Activated CD8-positive, alpha-beta T cell treated with anti-CD3 and anti-CD28 coated beads for 36 hours (primary cell): ENCODE measurements around the gene KCP. TPM values are rescaled to one million over a fixed set of nuclear protein-coding genes. Genes with fewer than 3 reads are reported as not detected.

ENCODE experiments used
- ATAC-seq: fragments of 200-7000 bp; cut with Tn5 transposase; one replicate; pipeline ENCODE4 v1.10.0; 2021; ENCODE audit warnings: mild to moderate bottlenecking, moderate library complexity
- CTCF ChIA-PET: fragments of 350-600 bp; sonication (Branson Sonifier 250); formaldehyde crosslinking; loops from one replicate; lab custom pipeline; 2021; ENCODE audit warnings: antibody characterized with exemption; lab: Charles Lee
- POLR2A ChIA-PET: fragments of 350-600 bp; sonication (Branson Sonifier 250); formaldehyde crosslinking; loops from one replicate; lab custom pipeline; 2021; ENCODE audit warnings: antibody characterized with exemption; lab: Charles Lee
- DNase-seq: peaks from one replicate; pipeline ENCODE4 v3.0.0-alpha.2; 2020
- H3K27ac Mint-ChIP-seq: one replicate; pipeline ENCODE4 v1.8.0; 2021; ENCODE audit warnings: mild to moderate bottlenecking, mixed read lengths
- H3K27me3 Mint-ChIP-seq: one replicate; pipeline ENCODE4 v1.8.0; 2021; ENCODE audit warnings: mixed read lengths
- H3K36me3 Mint-ChIP-seq: one replicate; pipeline ENCODE4 v1.8.0; 2021; ENCODE audit warnings: low read depth, mixed read lengths
- H3K4me1 Mint-ChIP-seq: one replicate; pipeline ENCODE4 v1.8.0; 2021; ENCODE audit warnings: low read depth, mixed read lengths
- H3K4me3 Mint-ChIP-seq: one replicate; pipeline ENCODE4 v1.8.0; 2021; ENCODE audit warnings: mild to moderate bottlenecking, moderate library complexity, mixed read lengths
- H3K9me3 Mint-ChIP-seq: one replicate; pipeline ENCODE4 v1.8.0; 2021; ENCODE audit warnings: mixed read lengths
- CTCF ChIP-seq: fragments of 200-600 bp; IDR thresholded peaks from one replicate; pipeline ENCODE4 v1.8.0; 2022; ENCODE audit warnings: antibody characterized with exemption, mild to moderate bottlenecking
- intact Hi-C: fragments of 100-400 bp; cut with micrococcal nuclease; formaldehyde crosslinking; loops from one replicate; pipeline ENCODE4 v1.10.0; 2022
- total RNA-seq, 2 experiments: library from RNA; stranded (reverse); gene quantifications; one replicate each; pipeline ENCODE4 v1.2.3, GENCODE V29; 2021

The KCP gene
- total RNA-seq, 2 experiments from 2014 or later, result not detected

GRCh38 chr7:128832880-128833147 is 77.7 kb downstream of the KCP start:
- H3K4me3 Mint-ChIP-seq, result no peak overlapping the region
- ChIA-PET CTCF (interaction anchor here (2.4 to 4.4 kb wide), 3 partner anchors 10 to 50 kb away, joined by 13 to 22 read pairs (median 17); partner anchors contain the start of gene ATP6V1F), POLR2A (interaction anchor here (1.2 to 1.5 kb wide), 2 partner anchors 30 to 37 kb away, joined by 4 to 7 read pairs; partner anchors contain the start of gene ATP6V1F)
- H3K27me3 Mint-ChIP-seq, result peaks cover 30% of the 10 kb centered on the region
- peaks cover 15% of the 10 kb centered on the region for H3K4me1 Mint-ChIP-seq
- no peak overlapping the region for H3K27ac Mint-ChIP-seq
- intact Hi-C loops, result no loop called here
- DNase-seq, result no peak
- H3K9me3 Mint-ChIP-seq, result no peaks in the 10 kb centered on the region
- H3K36me3 Mint-ChIP-seq, result no peaks in the 10 kb centered on the region
- no peak for ATAC-seq
- TF ChIP-seq CTCF, result no peak

GRCh38 chr7:128831994-128832879 is 78.3 kb downstream of the KCP start:
- no peak for TF ChIP-seq CTCF
- Mint-ChIP-seq H3K4me1 (peaks cover 15% of the 10 kb centered on the region), H3K36me3 (no peaks in the 10 kb centered on the region), H3K27ac (no peak overlapping the region), H3K4me3 (no peak overlapping the region), H3K27me3 (peaks cover 33% of the 10 kb centered on the region), H3K9me3 (no peaks in the 10 kb centered on the region)
- peak; percentile 13 for DNase-seq
- ATAC-seq, result peak; percentile 15
- CTCF ChIA-PET, result interaction anchor here (1.0 to 4.4 kb wide), 5 partner anchors 10 to 51 kb away, joined by 3 to 22 read pairs (median 13); partner anchors contain the start of gene ATP6V1F
- POLR2A ChIA-PET, result interaction anchor here (1.0 to 1.5 kb wide), 3 partner anchors 31 to 94 kb away, joined by 3 to 7 read pairs (median 4); partner anchors contain the start of gene ATP6V1F
- intact Hi-C loops, result no loop called here

GRCh38 chr7:128831178-128831993 is 79.1 kb downstream of the KCP start:
- H3K27me3 Mint-ChIP-seq, result peaks cover 38% of the 10 kb centered on the region
- ATAC-seq (peak; percentile 22), DNase-seq (peak; percentile 21)
- ChIA-PET POLR2A (interaction anchor here (1.0 kb wide), 1 partner anchor 93 kb away, joined by 3 read pairs; no protein-coding TSS in a partner anchor), CTCF (interaction anchor here (1.0 to 4.2 kb wide), 5 partner anchors 11 to 52 kb away, joined by 3 to 22 read pairs (median 13); partner anchors contain the start of genes ATP6V1F and CCDC136)
- H3K27ac Mint-ChIP-seq, result no peak overlapping the region
- H3K9me3 Mint-ChIP-seq, result no peaks in the 10 kb centered on the region
- intact Hi-C loops, result no loop called here
- H3K4me3 Mint-ChIP-seq, result no peak overlapping the region
- no peak for TF ChIP-seq CTCF
- H3K4me1 Mint-ChIP-seq, result peaks cover 15% of the 10 kb centered on the region
- H3K36me3 Mint-ChIP-seq, result no peaks in the 10 kb centered on the region

- Mint-ChIP-seq H3K27me3 (peaks cover 38% of the 10 kb centered on the region), H3K36me3 (no peaks in the 10 kb centered on the region), H3K4me3 (peak within 1 kb of the TSS; percentile 50), H3K4me1 (peaks cover 15% of the 10 kb centered on the region), H3K27ac (no peak within 1 kb of the TSS), H3K9me3 (no peaks in the 10 kb centered on the region)
- ChIA-PET POLR2A (interaction anchor here (1.0 kb wide), 1 partner anchor 92 kb away, joined by 3 read pairs; no protein-coding TSS in a partner anchor), CTCF (interaction anchor here (1.0 to 4.2 kb wide), 4 partner anchors 12 to 38 kb away, joined by 3 to 22 read pairs (median 8); partner anchors contain the start of genes ATP6V1F and CCDC136)
- intact Hi-C loops, result no loop called here
- TF ChIP-seq CTCF, result no peak
- ATAC-seq (peak; percentile 59), DNase-seq (peak; percentile 59)
Measured at GRCh38 chr7:128830231-128831177, 80.0 kb downstream of the KCP start, which contains the start of gene FLNC. FLNC (plus strand) TSS chr7:128830406; CDS start chr7:128830638, 232 bp downstream.
